Midbrain (tissue), 1 donor: ENCODE data around the gene H2BW1.
"Not testable (repeated sequence)": the region's sequence is repeated elsewhere in the genome, so short reads cannot be mapped to it uniquely, and the experiment has no call there.

ENCODE experiments used
- DNase-seq: peaks from one replicate; lab custom pipeline; 2025; lab: John Stamatoyannopoulos, UW

Gene H2BW1, protein sequence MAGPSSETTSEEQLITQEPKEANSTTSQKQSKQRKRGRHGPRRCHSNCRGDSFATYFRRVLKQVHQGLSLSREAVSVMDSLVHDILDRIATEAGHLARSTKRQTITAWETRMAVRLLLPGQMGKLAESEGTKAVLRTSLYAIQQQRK

GRCh38 chrX:104013606-104014005, at the start of gene H2BW1:
TSS of gene H2BW1 (minus strand) at chrX:104013708. CDS start at chrX:104013576, 132 bp downstream.
- DNase-seq = no peak

DNA sequence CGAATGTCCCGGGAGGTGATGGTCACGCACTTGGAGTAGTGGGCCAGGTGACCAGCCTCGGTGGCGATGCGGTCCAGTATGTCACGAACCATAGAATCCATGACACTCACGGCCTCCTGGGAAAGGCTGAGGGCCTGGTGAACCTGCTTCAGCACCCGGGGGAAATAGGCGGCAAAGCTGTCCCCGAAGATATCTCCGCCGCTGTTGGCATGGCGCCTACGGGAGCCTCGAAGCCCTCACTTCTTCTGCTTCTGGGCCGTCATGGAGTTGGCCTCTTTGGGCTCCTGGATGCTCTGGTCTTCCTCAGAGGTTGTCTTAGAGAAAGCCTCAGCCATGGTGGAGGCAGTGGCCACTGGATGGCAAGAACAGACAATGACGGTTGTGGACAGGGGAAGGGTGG, 49.1 kb upstream of the H2BW1 start:
- DNase-seq = not testable (repeated sequence)

DNA sequence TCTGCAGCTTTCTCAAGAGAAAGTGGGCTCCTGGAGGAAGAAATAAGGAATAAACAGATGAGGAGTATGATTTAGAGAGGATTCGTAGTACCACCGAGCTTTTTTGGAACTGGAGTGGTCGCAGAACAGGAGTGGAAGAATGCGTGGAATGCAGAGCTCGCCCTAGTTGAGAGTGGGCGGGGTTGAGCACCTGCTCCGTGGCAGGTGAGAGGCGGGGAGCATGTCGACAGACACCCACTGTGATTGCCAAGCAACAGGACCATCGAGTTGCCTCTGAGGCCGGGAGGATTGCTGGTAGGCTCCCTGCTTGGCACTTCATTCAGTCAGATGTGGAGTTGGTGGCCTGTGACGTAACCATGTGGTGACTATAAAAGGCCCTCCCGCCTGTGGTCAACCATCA, 41.4 kb upstream of the H2BW1 start:
- DNase-seq = not testable (repeated sequence)

DNA sequence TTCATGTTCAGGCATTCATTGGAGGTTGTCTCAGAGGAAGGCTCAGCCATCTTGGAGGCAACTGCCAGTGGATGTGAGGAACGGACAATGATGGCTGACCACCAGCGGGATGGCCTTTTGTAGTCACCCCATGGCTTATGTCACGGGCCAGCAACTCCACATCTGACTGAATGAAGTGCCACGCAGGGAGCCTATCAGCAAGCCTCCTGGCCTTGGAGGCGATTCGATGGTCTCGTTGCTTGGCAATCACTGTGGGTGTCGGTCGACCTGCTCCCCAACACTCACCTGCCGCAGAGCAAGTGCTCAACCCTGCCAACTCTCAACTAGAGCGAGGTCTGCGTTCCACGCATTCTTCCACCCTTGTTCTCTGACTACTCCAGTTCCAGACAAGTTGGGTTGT, 33.7 kb upstream of the H2BW1 start:
- no peak for DNase-seq

DNA sequence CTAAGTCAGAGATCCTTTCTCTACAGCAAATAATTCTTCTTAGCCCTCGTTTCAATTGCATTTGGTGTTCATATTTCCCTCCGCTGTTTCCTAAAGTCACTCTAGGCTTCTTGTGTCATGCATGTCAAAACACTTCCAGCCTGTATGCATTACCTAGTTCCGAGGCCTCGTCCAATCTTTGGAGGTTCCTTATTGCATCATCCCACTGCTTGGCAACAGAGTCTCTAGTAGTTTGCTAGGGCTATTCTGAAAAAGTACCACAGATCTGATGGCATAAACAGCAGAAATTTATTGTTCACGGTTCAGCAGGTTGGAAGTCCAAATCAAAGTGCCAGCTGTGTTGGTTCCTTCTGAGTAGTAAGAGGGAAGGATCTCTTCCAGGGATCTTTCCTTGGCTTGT, 32.1 kb upstream of the H2BW1 start:
- no peak for DNase-seq

GRCh38 chrX:104041003-104041402, 27.5 kb upstream of the H2BW1 start:
- DNase-seq = no peak

- DNase-seq = no peak
These were observed 26.4 kb upstream of the H2BW1 start, which contains the start of gene H2BW2 for GRCh38 chrX:104039689-104040505. TSS of gene H2BW2 (plus strand) at chrX:104039956. CDS start at chrX:104039995, 39 bp downstream.

- no peak for DNase-seq
These were observed 4.6 kb upstream of the H2BW1 start for GRCh38 chrX:104018126-104018525.

DNA sequence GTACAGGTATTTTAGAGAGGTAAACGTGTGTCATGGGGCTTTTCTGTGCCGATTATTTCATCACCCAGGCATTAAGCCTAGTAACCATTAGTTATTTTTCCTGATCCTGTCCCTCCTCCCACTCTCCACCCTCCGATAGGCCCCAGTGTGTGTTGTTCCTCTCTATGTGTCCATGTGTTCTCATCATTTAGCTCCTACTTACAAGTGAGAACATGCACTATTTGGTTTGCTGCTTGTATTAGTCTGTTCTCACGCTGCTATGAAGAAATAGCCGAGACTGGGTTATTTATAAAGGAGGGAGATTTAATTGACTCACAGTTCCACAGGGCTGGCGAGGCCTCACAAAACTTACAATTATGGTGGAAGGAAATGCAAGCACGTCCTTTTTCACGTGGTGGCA, 2.1 kb upstream of the H2BW1 start:
- not testable (repeated sequence) for DNase-seq

GRCh38 chrX:104013158-104013557, 350 bp downstream of the H2BW1 start:
- no peak for DNase-seq

- no peak for DNase-seq
These were observed 4.7 kb downstream of the H2BW1 start for GRCh38 chrX:104008831-104009230.

GRCh38 chrX:103999234-103999633, 14.3 kb downstream of the H2BW1 start:
- DNase-seq = no peak

- not testable (repeated sequence) for DNase-seq
These were observed 30.0 kb downstream of the H2BW1 start for GRCh38 chrX:103983508-103983907.

- DNase-seq = not testable (repeated sequence)
These were observed 50.9 kb downstream of the H2BW1 start, which contains the start of gene TMSB15B for GRCh38 chrX:103962411-103963278. TSS of gene TMSB15B (plus strand) at chrX:103962627.
